ENCODE measurements around the gene PLEKHS1. TPM values are rescaled to one million over a fixed set of nuclear protein-coding genes. Genes with fewer than 3 reads are reported as not detected.

Gene PLEKHS1
- total and polyA plus RNA-seq, 8 donors = 6.0 to 44.6 (median 16.1) TPM

GRCh38 chr10:113775686-113776294 lies 24.3 kb downstream of the PLEKHS1 start:
- FAIRE-seq = no peak
- Histone ChIP-seq H3K27ac (no peak overlapping the region), H3K4me3 (no peak overlapping the region), H3K27me3 (no peaks in the 10 kb centered on the region), H3K4me1 (no peaks in the 10 kb centered on the region), H3K36me3 (no peaks in the 10 kb centered on the region), H3K9me3 (no peaks in the 10 kb centered on the region)
- WGBS, 2 donors = 50 to 52% methylated on average over 4 of the region's 4 CpGs
- no peak for ATAC-seq
- DNase-seq = no peak
- no peak for TF ChIP-seq CTCF (IDR thresholded peaks at IDR 0.05)
- intact Hi-C loops (cut with DNase I) = no loop called here

- H3K36me3 ChIP-seq = no peaks in the 10 kb centered on the region
- DNase-seq (no peak), ATAC-seq (no peak), FAIRE-seq (no peak)
- WGBS, 2 donors = 59 to 65% methylated on average over 1 of the region's 1 CpG
- intact Hi-C loops (cut with DNase I) = no loop called here
- no peaks in the 10 kb centered on the region for H3K27me3 ChIP-seq
- no peak overlapping the region for H3K4me3 ChIP-seq
- H3K9me3 ChIP-seq = no peaks in the 10 kb centered on the region
- H3K4me1 ChIP-seq = no peaks in the 10 kb centered on the region
- TF ChIP-seq CTCF (IDR thresholded peaks at IDR 0.05) = no peak
- H3K27ac ChIP-seq = no peak overlapping the region
These were observed 25.1 kb downstream of the PLEKHS1 start for GRCh38 chr10:113776553-113776952.

GRCh38 chr10:113780681-113781250 lies 29.3 kb downstream of the PLEKHS1 start:
- Histone ChIP-seq H3K9me3 (no peaks in the 10 kb centered on the region), H3K27me3 (no peaks in the 10 kb centered on the region), H3K27ac (no peak overlapping the region), H3K36me3 (no peaks in the 10 kb centered on the region), H3K4me1 (no peaks in the 10 kb centered on the region), H3K4me3 (no peak overlapping the region)
- DNase-seq (no peak), FAIRE-seq (no peak), ATAC-seq (no peak)
- intact Hi-C loops (cut with DNase I) = no loop called here
- TF ChIP-seq CTCF (IDR thresholded peaks at IDR 0.05) = no peak
- WGBS, 2 donors = 72 to 78% methylated on average over 3 of the region's 3 CpGs

- Histone ChIP-seq H3K27me3 (no peaks in the 10 kb centered on the region), H3K36me3 (no peaks in the 10 kb centered on the region), H3K9me3 (no peaks in the 10 kb centered on the region), H3K4me3 (no peak overlapping the region), H3K27ac (peak overlapping the region in 1 of 4 donors; percentile 63), H3K4me1 (no peaks in the 10 kb centered on the region)
- DNase-seq (no peak), FAIRE-seq (no peak), ATAC-seq (no peak)
- WGBS, 2 donors = 87 to 88% methylated on average over 14 of the region's 14 CpGs
- intact Hi-C loops (cut with DNase I) = no loop called here
- TF ChIP-seq CTCF (IDR thresholded peaks at IDR 0.05) = no peak
These were observed 30.9 kb downstream of the PLEKHS1 start for GRCh38 chr10:113782367-113782766.

- H3K36me3 ChIP-seq = no peaks in the 10 kb centered on the region
- peak overlapping the region in 2 of 4 donors; percentile 30 to 63 for H3K27ac ChIP-seq
- ATAC-seq (peak; percentile 77 to 89 (median 83)), FAIRE-seq (no peak), DNase-seq (peak in 2 of 6 donors; percentile 18 to 28)
- H3K4me1 ChIP-seq = no peaks in the 10 kb centered on the region
- intact Hi-C loops (cut with DNase I) = no loop called here
- no peaks in the 10 kb centered on the region for H3K27me3 ChIP-seq
- no peak overlapping the region for H3K4me3 ChIP-seq
- TF ChIP-seq CTCF (IDR thresholded peaks at IDR 0.05) = no peak
- 43 to 65% methylated on average over 8 of the region's 8 CpGs for WGBS, 2 donors
- no peaks in the 10 kb centered on the region for H3K9me3 ChIP-seq
These were observed 31.7 kb downstream of the PLEKHS1 start for GRCh38 chr10:113782986-113783704.

All from pancreas (tissue), 10 donors.